K562 (cell line): ENCODE measurements around the gene TSPAN14. TPM values are rescaled to one million over a fixed set of nuclear protein-coding genes. Genes with fewer than 3 reads are reported as not detected.

Experiments used
- ATAC-seq: fragments of 200-7000 bp; cut with Tn5 transposase; 3 replicates; pipeline ENCODE4 v1.9.1; 2020; ENCODE audit warnings: moderate library complexity
- BruUV-seq: library from RNA; stranded (reverse); fragments of 400-500 nt; replicated peaks from 2 replicates; lab custom pipeline; 2021; lab: Mats Ljungman, UMichigan
- CTCF ChIA-PET: fragments of 300-600 bp; formaldehyde crosslinking; extraction: SDS; loops from one replicate; lab custom pipeline; 2021; ENCODE audit warnings: low intra/inter-chr PET ratio; lab: Yijun Ruan, JAX
- POLR2A ChIA-PET: fragments of 300-600, 350-650 bp; sonication (Branson Sonifier 250); formaldehyde crosslinking; extraction: SDS; loops from one replicate; lab custom pipeline; 2021; ENCODE audit warnings: antibody characterized with exemption, inconsistent platforms; lab: Yijun Ruan, JAX
- DNase-seq, 4 experiments: peaks; one replicate each; pipeline versions ENCODE4 v3.0.0 to v3.0.0-alpha.2; 2011 to 2018; ENCODE audit warnings: low spot score in 3 of 4, mixed read lengths in 3 of 4; ENCODE audit errors: extremely low read depth in 1 of 4
- FAIRE-seq: peaks from 2 replicates; lab custom pipeline; 2011; peaks lifted over from hg19 to GRCh38; lab: Jason Lieb, UNC
- H2AFZ ChIP-seq: 2 replicates; pipeline ENCODE4 v1.6.0; 2011; ENCODE audit warnings: low read depth, low read length, control low read depth, inconsistent platforms
- H3K27ac ChIP-seq: fragments of 200-600 bp; 3 replicates; pipeline ENCODE4 v1.8.0; 2011; ENCODE audit warnings: low read depth, mild to moderate bottlenecking, control low read depth, inconsistent platforms, low read length, moderate library complexity, mixed read lengths; ENCODE audit errors: extremely low read depth
- H3K27me3 ChIP-seq, 2 experiments: fragments of 300-600 bp in 1 of 2; 2 replicates in 1 of 2; 3 replicates in 1 of 2; pipeline versions ENCODE4 v1.6.0 to v1.8.0; 2011; ENCODE audit warnings: inconsistent platforms in 2 of 2, low read length in 2 of 2, mild to moderate bottlenecking in 1 of 2, mixed read lengths in 1 of 2, moderate library complexity in 1 of 2; ENCODE audit not compliant: control insufficient read depth in 2 of 2, insufficient read depth in 2 of 2
- H3K36me3 ChIP-seq: fragments of 300-600 bp; 3 replicates; pipeline ENCODE4 v1.8.0; 2011; ENCODE audit warnings: mild to moderate bottlenecking, low read length, inconsistent platforms; ENCODE audit not compliant: control insufficient read depth, insufficient read depth
- H3K4me1 ChIP-seq, 2 experiments: fragments of 200-600 bp in 1 of 2; replicated peaks in 1 of 2; 2 replicates in 1 of 2; 3 replicates in 1 of 2; pipeline versions ENCODE4 v1.5.1 to v1.8.0; 2011; ENCODE audit warnings: inconsistent platforms in 2 of 2, low read length in 2 of 2, mild to moderate bottlenecking in 1 of 2, mixed read lengths in 1 of 2, moderate library complexity in 1 of 2; ENCODE audit not compliant: control insufficient read depth in 2 of 2, insufficient read depth in 2 of 2
- H3K4me2 ChIP-seq: 2 replicates; pipeline ENCODE4 v1.6.1; 2011; ENCODE audit warnings: low read length, control low read depth, inconsistent platforms, mixed read lengths; ENCODE audit not compliant: insufficient read depth
- H3K4me3 ChIP-seq: fragments of 200-600 bp; sonication (generic), shearing (Covaris generic); 2 replicates; pipeline ENCODE4 v1.5.1; 2016; ENCODE audit warnings: control low read depth, inconsistent platforms
- H3K79me2 ChIP-seq: fragments of 200-600 bp; 3 replicates; pipeline ENCODE4 v1.8.0; 2011; ENCODE audit warnings: low read length, inconsistent platforms; ENCODE audit not compliant: control insufficient read depth, insufficient read depth
- H3K9ac ChIP-seq, 2 experiments: 2 replicates each; pipeline versions ENCODE4 v1.6.0 to v1.6.1; 2011; ENCODE audit warnings: low read depth in 2 of 2, low read length in 2 of 2, control low read depth in 1 of 2, inconsistent platforms in 1 of 2, mild to moderate bottlenecking in 1 of 2, mixed read lengths in 1 of 2; ENCODE audit not compliant: insufficient read depth in 1 of 2
- H3K9me1 ChIP-seq: one replicate; pipeline ENCODE4 v1.6.0; 2011; ENCODE audit warnings: inconsistent platforms, mild to moderate bottlenecking, low read length, moderate library complexity; ENCODE audit not compliant: control insufficient read depth, insufficient read depth
- H3K9me3 ChIP-seq: replicated peaks from 2 replicates; pipeline ENCODE4 v1.5.1; 2011; ENCODE audit warnings: low read depth, low read length, inconsistent platforms; ENCODE audit not compliant: control insufficient read depth, insufficient read depth
- H4K20me1 ChIP-seq: replicated peaks from 2 replicates; pipeline ENCODE4 v1.6.1; 2011; ENCODE audit warnings: low read length, inconsistent platforms, mixed read lengths; ENCODE audit not compliant: control insufficient read depth, insufficient read depth
- FOXK1 ChIP-seq: sonication (generic); formaldehyde crosslinking; IDR thresholded peaks from 2 replicates; pipeline ENCODE4 v1.8.0; 2022; ENCODE audit warnings: missing genetic modification reagents, mild to moderate bottlenecking, borderline replicate concordance
- POLR2A ChIP-seq: fragments of 450-650 bp; conservative IDR thresholded peaks from 2 replicates; pipeline ENCODE4 v1.6.1; 2016
- YY1 ChIP-seq, 3 experiments: IDR thresholded peaks; 2 replicates each; pipeline ENCODE4 v1.6.1; 2011; ENCODE audit warnings: low read length in 2 of 3, mild to moderate bottlenecking in 2 of 3, moderate library complexity in 2 of 3, borderline replicate concordance in 1 of 3, control low read depth in 1 of 3, low read depth in 1 of 3; ENCODE audit not compliant: insufficient read depth in 3 of 3, insufficient replicate concordance in 2 of 3, control insufficient read depth in 1 of 3, insufficient read length in 1 of 3; ENCODE audit errors: extremely low read depth in 1 of 3
- ZNF76 ChIP-seq: fragments of 250-450 bp; sonication (Bioruptor Pico); IDR thresholded peaks from 2 replicates; pipeline ENCODE4 v1.4.0; 2020; ENCODE audit warnings: mild to moderate bottlenecking, moderate library complexity, borderline replicate concordance
- WGBS: fragments of 100-300 bp; shearing (Covaris generic); methylation state at CpG from one replicate; pipeline ENCODE4 v1.1.6; 2016; ENCODE audit warnings: low coverage, mixed read lengths; ENCODE audit not compliant: insufficient coverage; ENCODE audit errors: missing lambda C conversion rate; 5-methylcytosine and 5-hydroxymethylcytosine counted together
- in situ Hi-C: fragments of 300-500 bp; cut with MboI; formaldehyde crosslinking; loops from 4 replicates; pipeline ENCODE4 v1.15.0; 2018; ENCODE audit warnings: inconsistent platforms, mixed read lengths
- intact Hi-C: fragments of 100-400 bp; cut with micrococcal nuclease; formaldehyde crosslinking; loops from 2 replicates; pipeline ENCODE4 v1.14.2; 2022
- polyA plus RNA-seq, 8 experiments: library from polyadenylated mRNA; depleted of rRNA in 4 of 8; stranded (reverse) in 5 of 8; unstranded in 3 of 8; fragments of >200 nt; fragmentation: Nextera tagmentation in 2 of 8; fragmentation: Illumina TruSeq in 1 of 8; extraction: Ambion mirVana in 2 of 8; extraction: Trizol in 1 of 8; gene quantifications; 2 replicates each; pipeline versions ENCODE4 v1.2.1 to v1.2.3, GENCODE V29; 2011 to 2014; ENCODE audit warnings: inconsistent platforms in 1 of 8, missing spikeins in 1 of 8
- total RNA-seq, 7 experiments: library from RNA; depleted of rRNA in 6 of 7; stranded (reverse); fragments of >200 nt in 6 of 7; fragmentation: Illumina TruSeq in 2 of 7; extraction: Trizol in 2 of 7; gene quantifications; 2 replicates each; pipeline versions ENCODE4 v1.2.1 to v1.2.3, GENCODE V29; 2011 to 2021; ENCODE audit warnings: low replicate concordance in 1 of 7

The TSPAN14 gene
- total and polyA plus RNA-seq, 9 of the 15 experiments (the other 6 are each of a cell fraction or from before 2014, with no cell fraction given): 5.8 to 92.9 (median 23.3) TPM

- FAIRE-seq: no peak
- Histone ChIP-seq H3K27ac (no peak overlapping the region), H3K27me3 (no peaks in the 10 kb centered on the region), H2AFZ (no peak overlapping the region), H3K4me1 (peaks cover 43 to 48% of the 10 kb centered on the region in 2 experiments), H3K9ac (peak overlapping the region in 1 of 2 experiments; percentile 87; a peak in 1 of 4 replicates), H3K4me2 (no peak overlapping the region), H3K4me3 (no peak overlapping the region), H3K36me3 (peaks cover 57% of the 10 kb centered on the region), H3K9me1 (peaks cover 9% of the 10 kb centered on the region), H3K79me2 (peaks cover 93% of the 10 kb centered on the region), H3K9me3 (no peaks in the 10 kb centered on the region), H4K20me1 (0 out of 2 replicates have a peak, but pooled peaks cover 5% of the 10 kb centered on the region)
- no peak for ATAC-seq
- intact Hi-C loops (no loop called here), in situ Hi-C loops (no loop called here)
- no peak for TF ChIP-seq ZNF76 (CRISPR knock-in tag)
- no peak for TF ChIP-seq FOXK1 (CRISPR knock-in tag)
- no peak for TF ChIP-seq YY1 (IDR thresholded peaks at IDR 0.05; ENCODE audit: borderline replicate concordance in 1 of 3, control insufficient read depth in 1 of 3, extremely low read depth in 1 of 3, insufficient read depth in 3 of 3, insufficient read length in 1 of 3, insufficient replicate concordance in 2 of 3, low read depth in 1 of 3, low read length in 2 of 3)
- no peak for TF ChIP-seq POLR2A
- ChIA-PET POLR2A (interaction anchor here (1.0 to 1.5 kb wide), 3 partner anchors 10 to 30 kb away, joined by 4 to 12 read pairs (median 6); no protein-coding TSS in a partner anchor), CTCF (no interaction called here)
- BruUV-seq: no TSS peak
- no peak for DNase-seq
- WGBS: 81% methylated on average over 3 of the region's 4 CpGs
Observed at GRCh38 chr10:80487421-80487785, 33.3 kb downstream of the TSPAN14 start.
